Loucy (cell line): ENCODE data around the gene DNAL4.

ENCODE experiments used
- EZH2phosphoT487 ChIP-seq: fragments of 200-600 bp; IDR thresholded peaks from 2 replicates; pipeline ENCODE4 v1.6.1; 2018; ENCODE audit warnings: antibody characterized with exemption, mild to moderate bottlenecking, moderate library complexity, borderline replicate concordance
- TF ChIP-seq, protein P1 (sequence below): fragments of 200-600 bp; sonication (generic); conservative IDR thresholded peaks from 2 replicates; pipeline ENCODE4 v1.5.1; 2014; ENCODE audit warnings: mild to moderate bottlenecking, antibody characterized with exemption, low read length

DNA sequence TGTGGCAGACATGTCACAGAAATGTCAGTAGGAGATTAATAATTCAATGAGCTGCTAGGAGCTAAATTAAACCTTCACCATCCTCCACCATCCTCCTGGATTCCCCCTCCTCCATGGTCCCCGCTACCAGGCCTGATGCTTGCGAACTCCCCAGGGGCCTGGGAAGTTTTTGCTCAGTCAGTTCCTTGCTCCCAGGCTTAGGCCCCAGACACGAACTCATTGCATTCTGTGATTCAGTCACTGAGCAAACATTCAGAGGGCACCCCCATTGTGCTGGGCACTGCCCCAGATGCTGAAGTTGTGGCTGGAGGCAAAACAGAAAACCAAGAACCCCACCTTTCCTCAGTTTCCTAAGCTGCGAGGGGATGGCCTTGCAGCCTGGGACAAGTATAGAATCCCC, 35.5 kb upstream of the DNAL4 start:
- TF ChIP-seq, protein P1, sequence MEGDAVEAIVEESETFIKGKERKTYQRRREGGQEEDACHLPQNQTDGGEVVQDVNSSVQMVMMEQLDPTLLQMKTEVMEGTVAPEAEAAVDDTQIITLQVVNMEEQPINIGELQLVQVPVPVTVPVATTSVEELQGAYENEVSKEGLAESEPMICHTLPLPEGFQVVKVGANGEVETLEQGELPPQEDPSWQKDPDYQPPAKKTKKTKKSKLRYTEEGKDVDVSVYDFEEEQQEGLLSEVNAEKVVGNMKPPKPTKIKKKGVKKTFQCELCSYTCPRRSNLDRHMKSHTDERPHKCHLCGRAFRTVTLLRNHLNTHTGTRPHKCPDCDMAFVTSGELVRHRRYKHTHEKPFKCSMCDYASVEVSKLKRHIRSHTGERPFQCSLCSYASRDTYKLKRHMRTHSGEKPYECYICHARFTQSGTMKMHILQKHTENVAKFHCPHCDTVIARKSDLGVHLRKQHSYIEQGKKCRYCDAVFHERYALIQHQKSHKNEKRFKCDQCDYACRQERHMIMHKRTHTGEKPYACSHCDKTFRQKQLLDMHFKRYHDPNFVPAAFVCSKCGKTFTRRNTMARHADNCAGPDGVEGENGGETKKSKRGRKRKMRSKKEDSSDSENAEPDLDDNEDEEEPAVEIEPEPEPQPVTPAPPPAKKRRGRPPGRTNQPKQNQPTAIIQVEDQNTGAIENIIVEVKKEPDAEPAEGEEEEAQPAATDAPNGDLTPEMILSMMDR: no peak
- TF ChIP-seq EZH2phosphoT487: no peak
